Suppressor macrophage treated with lipopolysaccharide for 1 hour (primary cell): ENCODE results near the gene PCBP3.
"Not testable (repeated sequence)": the region's sequence is repeated elsewhere in the genome, so short reads cannot be mapped to it uniquely, and the experiment has no call there.

Experiments used
- DNase-seq, 3 donors: peaks; one replicate each; pipeline ENCODE4 v3.0.0-alpha.2; 2020 to 2022

Gene PCBP3

DNA sequence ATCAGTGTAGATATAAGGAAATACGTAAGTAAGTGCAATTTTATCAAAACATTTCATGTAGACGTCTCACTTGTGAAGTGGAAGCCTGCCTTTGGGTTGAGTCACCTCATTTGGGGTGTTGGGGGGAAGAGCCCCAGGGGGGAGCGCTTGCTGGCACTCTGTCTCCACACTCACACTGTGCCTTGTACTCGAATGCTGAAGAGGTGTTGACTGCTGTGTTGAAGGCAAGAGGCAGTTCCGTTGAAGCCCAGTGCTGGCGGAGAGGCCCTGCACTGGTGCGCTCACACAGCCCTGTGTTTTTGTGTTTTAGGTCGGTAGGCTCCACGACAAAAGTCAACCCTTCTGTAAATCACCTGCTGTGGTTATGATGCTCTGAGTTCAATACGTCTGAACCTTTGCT, 206.1 kb downstream of the PCBP3 start:
- no peak for DNase-seq

DNA sequence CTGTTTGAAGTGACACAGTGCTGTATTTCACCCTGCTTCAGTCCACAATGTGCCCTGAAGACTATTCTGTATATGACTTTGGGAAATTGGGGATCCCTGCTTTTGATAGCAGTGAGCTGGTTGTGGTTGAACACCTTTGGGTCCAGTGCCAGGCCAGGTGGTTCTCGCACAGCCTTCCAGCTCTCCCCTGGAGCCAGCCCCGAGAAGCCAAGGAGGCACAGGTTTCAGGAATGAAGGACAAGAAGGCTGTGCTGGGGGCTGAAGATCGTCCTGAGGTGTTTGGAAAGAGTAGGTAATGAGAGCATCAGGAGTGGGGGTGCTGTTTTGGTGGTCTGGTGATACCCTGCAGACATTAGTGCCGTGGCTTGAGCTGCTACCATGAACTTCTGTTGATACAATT, 206.7 kb downstream of the PCBP3 start:
- no peak for DNase-seq

DNA sequence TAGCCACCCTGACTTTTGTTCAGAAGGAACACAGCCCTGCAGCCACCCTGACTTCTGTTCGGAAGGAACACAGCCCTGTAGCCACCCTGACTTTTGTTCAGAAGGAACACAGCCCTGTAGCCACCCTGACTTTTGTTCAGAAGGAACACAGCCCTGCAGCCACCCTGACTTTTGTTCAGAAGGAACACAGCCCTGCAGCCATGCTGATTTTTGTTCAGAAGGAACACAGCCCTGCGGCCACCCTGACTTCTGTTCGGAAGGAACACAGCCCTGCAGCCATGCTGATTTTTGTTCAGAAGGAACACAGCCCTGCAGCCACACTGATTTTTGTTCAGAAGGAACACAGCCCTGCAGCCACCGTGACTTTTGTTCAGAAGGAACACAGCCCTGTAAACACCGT, 208.9 kb downstream of the PCBP3 start:
- not testable (repeated sequence) for DNase-seq

DNA sequence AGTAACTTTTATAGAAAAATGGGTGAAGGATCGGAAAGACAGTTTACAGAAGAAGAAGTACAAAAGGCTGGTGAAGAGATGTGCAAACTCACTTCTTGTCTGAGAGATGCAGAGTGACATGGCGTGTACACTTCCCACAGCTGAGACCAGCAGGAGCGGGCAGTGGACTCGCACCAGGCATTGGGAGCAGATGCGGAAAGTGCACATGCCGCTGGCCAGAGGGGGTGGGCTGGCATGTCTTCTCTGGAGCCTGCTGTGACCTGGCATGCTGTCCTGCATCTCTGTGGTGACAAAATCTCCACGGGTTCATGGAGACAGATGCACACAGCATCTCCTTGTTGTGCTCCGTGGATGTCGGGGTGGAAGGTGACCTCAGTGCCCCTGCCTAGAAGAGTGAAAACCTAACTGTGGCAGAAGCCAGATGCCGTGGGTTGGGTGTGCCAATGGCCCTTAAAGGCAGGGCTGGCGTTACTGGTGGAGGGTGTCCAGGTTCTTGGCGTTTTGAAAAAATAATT, 209.4 kb downstream of the PCBP3 start:
- no peak for DNase-seq

DNA sequence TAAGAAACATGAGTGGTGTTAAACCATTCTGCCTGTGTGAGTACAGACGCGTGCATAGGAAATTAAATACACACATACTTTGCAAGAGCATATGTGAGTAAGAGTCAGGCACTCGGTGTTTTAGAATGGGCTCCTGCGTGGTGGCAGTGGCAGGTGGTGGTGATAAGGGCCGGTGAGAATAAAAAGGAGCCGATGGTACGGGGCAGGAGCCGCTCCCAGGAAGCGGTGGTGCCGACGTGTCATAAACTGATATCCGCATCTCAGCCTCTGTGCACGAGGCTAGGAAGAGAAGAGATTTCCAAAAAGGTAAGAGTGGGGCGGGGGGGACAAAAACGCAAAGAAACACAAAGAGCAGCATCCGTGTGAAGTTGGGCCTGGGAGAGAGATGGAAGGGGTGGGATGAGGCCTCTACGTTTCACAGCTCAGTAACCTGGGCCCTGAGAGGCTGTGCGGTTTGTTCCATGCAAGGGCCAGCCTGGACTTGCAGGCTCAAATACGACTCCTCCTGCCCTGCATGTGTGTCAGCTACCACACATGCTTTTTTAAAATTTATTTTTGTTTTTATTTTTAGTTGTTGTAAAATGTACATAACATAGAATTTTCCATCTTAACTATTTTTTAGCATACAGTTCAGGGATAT, 210.3 kb downstream of the PCBP3 start:
- no peak for DNase-seq

DNA sequence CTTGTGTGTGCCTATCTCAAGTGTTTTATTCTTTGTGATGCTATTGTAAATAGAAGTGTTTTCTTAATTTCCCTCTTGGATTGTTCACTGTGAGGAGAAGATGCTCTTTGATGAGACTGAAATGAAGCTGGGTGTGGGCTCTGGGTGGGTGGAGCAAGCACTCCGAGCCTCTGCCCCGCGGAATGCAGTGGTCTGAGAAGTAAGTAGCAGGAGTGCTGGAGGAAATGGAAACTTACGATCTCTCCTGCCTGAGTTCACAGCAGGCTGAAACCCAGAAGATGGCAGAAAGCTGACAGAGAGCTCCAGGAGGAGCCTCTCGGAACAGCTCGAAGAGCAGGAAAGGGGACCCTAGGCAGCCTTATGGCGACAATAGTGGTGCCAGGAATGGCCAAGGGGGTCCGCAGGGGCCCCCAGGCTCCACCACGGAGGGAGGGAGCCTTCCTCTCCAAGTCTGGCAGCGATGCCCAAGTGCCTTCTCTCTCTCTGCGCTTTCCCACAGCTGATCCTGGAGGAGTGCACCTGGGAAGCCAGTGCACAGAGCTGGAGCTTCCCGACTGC, 211.2 kb downstream of the PCBP3 start:
- DNase-seq, result no peak

DNA sequence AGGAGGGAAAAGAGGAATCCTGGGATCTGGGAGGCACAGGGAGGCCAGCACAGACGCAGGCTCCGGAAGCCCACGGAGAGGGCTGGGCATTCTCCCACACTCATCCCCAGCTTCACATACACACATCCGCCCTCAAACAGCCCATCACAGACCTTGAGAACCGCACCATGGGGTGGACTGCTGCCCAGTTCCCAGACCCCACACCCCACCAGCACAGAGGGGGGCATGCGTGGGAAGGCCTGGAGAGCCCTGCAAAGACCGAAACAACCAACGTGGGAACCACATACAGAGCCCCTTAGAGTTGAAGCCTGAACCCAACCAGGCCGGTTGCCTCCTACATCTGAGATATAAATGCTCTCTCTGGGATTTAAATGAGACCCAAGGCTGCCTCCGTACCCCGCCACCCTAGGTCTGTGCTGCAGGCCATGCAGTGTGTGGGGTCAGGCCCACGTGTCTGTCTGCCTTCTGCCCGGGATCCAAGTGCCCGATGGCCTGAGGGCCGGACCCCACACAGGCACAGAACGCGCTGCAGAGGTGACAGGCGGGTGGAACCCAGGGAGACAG, 211.8 kb downstream of the PCBP3 start:
- no peak for DNase-seq

DNA sequence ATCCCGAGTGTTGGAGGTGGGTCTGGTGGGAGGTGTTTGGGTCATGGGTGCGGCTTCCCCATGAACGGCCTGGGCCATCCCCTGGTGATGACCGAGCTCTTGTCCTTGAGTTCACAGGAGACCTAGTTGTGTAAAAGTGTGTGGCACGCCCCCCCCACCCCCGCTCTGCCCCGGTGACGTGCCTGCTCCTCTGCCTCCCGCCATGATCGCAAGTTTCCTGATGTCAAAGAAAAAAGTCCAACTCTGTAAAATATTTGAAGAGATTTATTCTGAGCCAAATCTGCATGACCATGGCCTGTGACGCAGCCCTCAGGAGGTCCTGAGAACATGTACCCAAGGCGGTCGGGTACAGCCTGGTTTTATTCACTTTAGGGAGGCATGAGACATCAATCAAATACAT, 212.9 kb downstream of the PCBP3 start:
- no peak for DNase-seq

DNA sequence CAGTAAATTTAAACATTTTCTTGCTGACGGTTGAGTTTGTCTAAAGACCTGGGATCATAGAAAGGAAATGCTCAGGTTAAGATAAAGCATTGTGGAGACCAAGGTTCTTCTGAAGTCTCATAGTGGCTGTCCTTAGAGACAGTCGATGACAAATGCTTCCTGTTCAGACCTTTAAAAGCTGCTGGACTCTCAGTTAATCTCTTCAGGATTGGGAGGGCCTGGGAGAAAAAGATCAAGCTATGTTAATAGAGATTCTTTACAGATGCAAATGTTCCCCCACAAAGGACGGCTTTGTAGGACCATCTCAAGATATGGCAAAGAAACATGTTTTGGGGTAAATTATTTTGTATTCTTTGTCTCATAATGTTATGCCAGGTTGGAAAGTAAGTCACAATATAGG, 213.4 kb downstream of the PCBP3 start:
- DNase-seq, result no peak

DNA sequence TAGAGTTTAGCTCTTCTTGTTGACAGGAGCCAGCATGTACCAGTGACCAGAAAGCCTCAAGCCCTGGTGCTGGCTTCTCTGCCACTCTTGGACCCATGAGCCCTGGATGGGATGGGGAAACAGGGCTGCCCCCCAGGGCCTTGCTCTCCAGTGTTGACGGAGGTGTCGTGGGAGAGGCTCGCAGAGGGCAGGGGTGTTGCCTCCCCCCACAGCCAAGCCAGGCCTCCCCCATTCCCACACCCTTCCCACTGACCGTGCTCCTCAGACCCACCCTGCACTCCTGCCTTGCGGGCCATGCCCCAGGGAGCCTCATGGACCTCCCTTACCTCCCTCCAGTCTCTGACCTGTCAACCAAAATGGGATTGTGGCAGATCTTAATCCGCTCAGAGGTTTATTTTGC, 214.2 kb downstream of the PCBP3 start:
- DNase-seq, result no peak

DNA sequence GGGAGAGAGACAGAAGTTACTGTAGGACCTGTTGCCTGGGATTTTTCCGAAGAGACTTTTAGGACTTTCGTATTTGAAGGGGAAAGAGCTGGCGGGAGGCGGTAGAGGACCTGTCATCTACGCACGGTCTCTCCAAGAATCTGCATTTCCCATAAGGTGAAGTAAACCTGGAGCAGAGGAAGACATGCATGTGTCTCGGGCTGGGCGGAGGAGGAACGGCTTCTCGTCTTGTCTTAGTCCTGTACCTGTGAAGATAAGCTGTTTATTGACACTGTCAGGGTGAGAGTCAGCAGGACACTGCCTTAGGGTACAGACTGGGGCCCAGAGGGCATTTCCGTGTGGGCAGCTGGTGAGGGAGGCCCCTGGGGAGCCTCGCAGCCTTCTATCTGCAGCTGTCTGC, 214.7 kb downstream of the PCBP3 start:
- DNase-seq, result no peak

DNA sequence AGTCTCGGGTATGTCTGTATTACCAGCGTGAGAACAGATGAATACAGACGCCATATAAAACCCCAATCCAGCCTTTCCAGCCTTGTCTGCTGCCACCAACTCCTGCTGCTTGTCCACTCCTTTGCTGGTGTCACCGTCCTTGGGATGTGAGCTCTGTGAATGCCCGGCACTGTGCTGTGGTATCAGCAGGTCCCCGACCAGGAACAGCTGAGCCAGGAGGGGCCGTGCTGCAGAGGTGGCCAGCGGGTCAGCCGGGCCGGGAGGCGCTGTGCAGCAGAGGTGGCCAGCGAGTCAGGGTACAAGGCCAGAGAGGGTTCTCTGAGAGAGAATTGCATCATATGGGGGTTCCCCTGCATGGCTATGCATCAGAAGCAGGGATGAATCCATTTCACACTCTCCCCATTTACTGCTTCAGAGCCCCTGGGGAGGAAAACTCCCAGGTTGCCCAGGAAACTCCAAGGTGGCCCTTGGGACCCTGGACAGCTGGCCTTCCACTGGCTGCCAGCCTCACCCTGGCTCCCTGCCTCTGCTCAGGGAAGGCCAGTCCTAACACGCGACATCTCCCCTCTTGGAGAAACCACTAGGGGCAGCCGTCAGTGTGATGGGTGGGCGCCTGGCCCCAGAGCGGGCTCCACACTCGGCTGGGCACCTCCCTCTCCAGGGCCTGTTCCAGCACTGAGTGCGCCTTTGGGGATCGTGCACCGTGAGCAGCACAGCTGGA, 215.7 kb downstream of the PCBP3 start:
- DNase-seq, result no peak

DNA sequence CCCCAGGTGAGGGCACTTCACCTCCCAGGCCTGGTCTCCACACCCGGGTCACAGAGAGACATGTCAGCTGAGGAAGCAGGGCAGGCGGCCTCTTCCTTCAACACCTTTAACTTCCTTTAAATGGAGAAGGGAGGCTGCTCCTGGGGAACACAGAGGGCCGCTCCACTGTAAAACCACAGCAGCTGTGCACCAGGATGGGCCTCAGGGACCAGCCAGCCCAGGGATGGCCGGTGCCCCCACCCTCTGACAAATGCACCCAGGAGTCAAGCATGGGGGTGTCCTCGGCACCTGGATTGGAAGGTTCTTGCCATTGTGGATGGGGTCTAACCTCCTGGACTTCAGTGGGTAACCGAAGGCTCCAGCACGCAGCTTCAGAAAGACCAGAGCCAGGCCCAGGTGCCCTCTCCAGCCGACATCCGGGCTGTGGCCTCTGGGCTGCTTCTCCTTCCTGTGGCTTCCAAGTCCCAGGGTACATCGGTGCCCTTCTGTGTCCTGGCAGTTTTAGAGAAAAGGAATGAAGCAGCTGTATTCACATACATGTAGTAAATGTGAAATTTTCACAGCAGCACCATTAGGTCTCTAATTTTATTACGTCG, 216.3 kb downstream of the PCBP3 start:
- DNase-seq, result no peak

DNA sequence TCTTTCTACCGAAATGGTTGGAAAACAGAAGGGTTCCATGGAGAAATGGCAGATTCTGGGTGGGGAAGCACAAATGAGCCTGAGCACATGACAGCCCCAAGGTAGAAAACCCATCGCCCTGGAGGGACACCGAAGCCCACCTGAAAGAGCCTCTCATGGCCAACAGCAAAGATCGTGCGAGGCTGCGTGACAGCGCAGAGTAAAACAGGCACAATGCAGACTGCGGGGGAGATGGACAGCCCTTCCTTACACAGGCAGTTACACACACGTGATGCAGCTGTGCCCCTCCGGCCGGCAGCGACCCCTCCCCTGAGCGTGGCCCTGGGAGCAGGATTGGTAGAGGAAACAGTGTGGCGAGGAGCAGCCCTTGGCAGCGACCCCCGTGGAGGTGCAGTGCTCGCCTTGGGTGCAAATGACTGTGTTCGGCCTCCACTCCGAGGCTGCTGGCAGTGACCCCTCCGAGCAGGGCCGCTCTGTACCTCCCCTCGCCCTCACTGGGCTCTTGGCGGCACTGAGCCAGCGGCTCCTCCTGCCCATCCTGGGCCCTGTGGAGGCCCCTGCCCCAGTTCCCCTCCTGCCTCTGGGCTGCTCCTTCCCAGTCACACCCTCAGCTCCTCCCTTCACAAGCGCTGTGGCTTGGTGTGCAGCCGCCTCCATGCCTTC, 217.1 kb downstream of the PCBP3 start:
- DNase-seq, result no peak

DNA sequence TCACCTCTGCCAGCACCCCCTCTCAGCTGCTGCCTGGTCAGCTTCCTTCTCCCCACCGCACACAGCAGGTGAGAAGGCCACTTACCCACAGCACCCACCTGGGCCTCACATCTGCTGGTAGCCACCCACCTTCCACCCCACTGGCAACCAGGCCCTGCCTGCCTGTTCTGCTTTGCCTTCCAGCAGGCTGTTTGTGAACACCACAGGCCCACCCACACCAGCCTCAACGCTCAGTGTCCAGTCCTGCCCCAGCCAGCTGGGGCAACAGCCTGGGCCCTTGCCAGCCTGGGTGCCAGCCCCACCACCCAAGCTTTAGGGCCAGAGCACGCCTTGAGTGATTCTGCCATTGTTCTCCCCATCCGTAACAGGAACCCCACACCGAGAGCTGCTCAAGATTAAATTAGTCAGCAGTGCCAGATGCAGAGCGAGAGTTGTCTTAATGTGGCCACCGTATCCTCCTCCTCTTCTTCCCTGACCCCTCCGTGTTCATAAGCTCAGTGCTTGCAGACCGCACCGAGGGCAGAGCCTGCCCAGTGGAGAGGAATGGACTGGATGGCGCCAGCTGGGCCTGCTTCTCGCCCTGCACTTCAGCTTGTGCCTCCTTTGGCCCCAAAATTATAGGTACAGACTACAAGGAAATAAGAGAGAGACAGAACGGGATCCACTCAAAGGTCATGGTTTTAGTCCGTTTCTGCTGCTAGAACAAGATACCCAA, 217.8 kb downstream of the PCBP3 start:
- no peak for DNase-seq

DNA sequence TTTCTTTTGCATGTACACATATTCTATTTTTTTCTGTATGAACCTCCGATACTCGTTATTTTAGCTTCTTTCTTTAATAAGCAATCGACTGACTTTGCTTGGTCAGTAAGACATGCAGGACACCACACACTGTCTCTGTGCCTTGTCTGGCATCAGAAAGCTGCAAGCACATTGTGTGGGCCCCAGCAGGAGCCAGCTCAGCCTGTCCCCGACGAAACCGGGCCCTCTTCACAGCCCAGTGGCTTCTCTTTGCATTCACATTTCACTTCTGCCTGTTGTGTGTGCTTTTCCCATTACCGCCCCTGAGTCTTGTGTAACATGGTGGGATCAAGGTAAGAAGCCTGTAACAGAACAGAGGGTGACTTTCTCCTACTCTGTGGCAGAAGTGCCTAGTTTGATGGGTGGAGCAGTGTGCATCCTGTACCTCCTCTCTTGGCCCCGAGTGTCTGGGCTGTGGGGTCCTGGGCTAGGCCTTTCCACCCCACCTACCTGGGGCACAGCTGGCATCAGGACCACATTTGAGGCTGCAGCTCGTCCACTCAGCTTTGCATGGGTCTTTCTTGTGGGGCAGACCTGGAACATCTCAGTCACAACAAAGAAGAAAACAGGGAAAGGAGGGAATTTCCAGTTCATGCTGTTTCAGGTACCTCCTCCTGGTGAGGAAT, 219.2 kb downstream of the PCBP3 start:
- DNase-seq, result no peak

DNA sequence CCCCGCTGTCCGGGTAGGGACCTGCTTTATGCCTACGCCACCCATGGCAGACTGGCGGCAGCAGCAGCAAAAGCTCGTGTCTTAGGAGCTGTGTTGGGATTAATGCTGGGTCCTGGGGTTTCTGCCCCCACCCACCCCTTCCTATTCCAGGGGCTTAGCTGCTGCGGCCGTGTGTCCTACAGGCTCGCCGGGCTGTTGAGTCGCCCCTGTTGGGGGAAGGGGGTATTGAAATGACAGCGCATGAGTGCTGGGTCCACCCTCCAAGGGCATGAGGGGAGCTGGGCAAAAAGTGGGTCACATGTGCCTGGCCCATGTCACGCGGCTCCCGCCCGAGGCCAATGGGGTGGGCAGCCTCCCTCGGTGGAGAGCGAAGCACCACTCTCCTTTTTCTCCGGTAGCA, 219.7 kb downstream of the PCBP3 start:
- DNase-seq, result no peak

DNA sequence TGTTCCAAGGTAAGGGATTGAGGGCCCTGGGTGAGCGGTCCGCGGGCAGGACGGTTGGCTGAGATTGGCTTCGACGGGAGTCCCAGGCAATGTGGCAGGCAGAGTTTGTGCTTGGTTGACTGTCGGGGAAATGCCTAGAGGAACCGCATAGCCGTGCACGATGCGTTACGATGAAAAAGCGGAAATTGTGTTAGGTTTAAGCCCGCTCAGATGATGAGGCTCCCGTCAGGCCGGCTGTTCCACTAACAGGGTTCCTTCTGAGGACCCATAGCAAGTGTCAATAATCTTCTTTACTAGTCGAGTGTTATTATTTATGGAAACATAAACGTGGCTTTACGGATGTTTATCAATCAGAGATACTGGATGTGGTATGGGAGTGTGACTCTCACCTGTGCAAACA, 220.2 kb downstream of the PCBP3 start:
- DNase-seq, result no peak

DNA sequence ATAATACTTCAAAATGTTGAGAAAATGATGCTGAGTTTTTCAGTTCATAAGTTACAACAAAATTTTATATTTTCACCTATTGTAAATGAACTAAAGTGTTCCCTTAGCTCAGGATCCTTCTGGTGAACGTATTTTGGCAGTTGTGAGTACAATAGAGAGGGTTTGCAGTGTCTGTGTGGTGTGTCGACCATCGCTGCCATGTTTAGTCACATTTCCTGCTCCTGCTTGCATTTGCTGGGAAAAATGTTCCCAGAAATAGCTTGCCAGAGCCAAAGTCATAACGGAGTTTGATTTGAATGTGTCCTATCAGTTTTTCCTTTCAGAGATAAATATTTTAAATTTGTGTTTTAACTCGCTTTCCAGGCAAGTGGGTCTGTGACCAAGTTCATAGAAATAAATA, 220.9 kb downstream of the PCBP3 start:
- DNase-seq, result no peak

DNA sequence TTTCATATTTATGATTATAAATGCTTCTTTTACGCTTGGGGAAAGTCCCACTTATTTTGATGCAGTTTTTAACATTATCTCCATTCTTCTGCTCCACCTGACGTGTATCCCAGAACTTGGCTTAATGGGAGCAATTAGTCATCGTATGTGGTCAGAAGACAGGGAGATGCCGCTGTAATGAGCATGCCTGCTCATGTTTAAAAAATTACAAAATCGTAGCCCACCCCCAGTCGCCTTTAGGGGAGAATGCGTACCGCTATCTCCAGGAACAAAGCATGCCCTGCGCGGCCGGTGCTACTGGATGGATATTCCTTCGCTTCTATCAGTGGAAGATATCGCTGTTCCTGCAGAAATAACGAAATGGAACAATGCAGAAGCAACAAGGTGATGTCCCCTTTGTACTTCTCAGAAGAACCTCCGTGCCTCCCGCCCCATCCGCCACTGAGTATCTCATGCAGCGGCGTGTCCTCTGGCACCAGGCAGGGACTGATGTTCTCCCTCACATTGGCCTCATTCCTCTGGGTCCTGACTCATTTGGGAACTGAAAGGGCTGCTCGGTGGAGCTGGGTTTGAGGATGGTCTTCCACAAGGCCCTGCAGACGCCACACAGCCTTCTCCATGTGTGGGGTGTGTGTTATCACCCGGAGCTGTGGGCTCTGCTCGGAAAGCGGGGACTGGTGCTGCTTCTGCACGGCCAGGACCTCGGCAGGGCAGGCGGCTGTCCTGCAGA, 221.7 kb downstream of the PCBP3 start:
- DNase-seq, result no peak

DNA sequence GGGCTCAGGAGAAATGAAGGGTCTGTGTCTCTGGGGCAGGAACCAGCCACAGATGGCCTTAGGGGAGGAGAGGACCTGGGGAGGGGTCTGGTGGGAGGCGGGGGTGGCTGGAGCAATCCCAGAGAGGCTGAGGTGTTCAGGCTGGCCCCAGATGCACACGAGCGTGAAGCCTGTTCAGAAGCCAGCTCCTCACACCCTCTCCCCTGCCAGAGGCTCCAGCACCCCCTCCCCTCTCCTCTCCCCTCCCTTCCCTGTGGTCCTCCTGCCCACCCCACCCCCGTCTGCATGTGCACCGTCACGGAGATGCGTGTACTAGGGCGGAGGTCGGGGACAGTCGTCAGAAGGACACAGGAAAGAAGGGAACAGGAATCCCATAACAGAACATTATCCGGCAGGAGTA, 223.0 kb downstream of the PCBP3 start:
- DNase-seq, result no peak
